Osteoblast (primary cell): ENCODE measurements around the gene SIX1. TPM values are rescaled to one million over a fixed set of nuclear protein-coding genes. Genes with fewer than 3 reads are reported as not detected.
A peak's percentile ranks its signal among the peaks of the same experiment; 100 is the strongest.

Experiments used
- DNase-seq: peaks from one replicate; pipeline ENCODE4 v3.0.0; 2011; ENCODE audit warnings: low spot score, mixed read lengths; ENCODE audit not compliant: insufficient read length; ENCODE audit errors: missing footprints
- H2AFZ ChIP-seq: 2 replicates; pipeline ENCODE4 v1.6.0; 2011; ENCODE audit warnings: mild to moderate bottlenecking, low read length
- H3K27ac ChIP-seq: 2 replicates; pipeline ENCODE4 v1.5.1; 2011; ENCODE audit warnings: mild to moderate bottlenecking, low read depth, low read length, moderate library complexity
- H3K27me3 ChIP-seq: 2 replicates; pipeline ENCODE4 v1.6.0; 2012; ENCODE audit warnings: mild to moderate bottlenecking, control low read depth, inconsistent platforms, low read length, moderate library complexity; ENCODE audit not compliant: insufficient read depth
- H3K36me3 ChIP-seq: 2 replicates; pipeline ENCODE4 v1.5.1; 2011; ENCODE audit warnings: mild to moderate bottlenecking, low read length, control low read depth, moderate library complexity; ENCODE audit not compliant: insufficient read depth
- H3K4me1 ChIP-seq: 2 replicates; pipeline ENCODE4 v1.5.1; 2011; ENCODE audit warnings: mild to moderate bottlenecking, low read length, control low read depth, moderate library complexity; ENCODE audit not compliant: insufficient read depth
- H3K4me2 ChIP-seq: 2 replicates; pipeline ENCODE4 v1.6.0; 2011; ENCODE audit warnings: mild to moderate bottlenecking, low read length; ENCODE audit not compliant: insufficient read depth
- H3K4me3 ChIP-seq: fragments of 200-600 bp; sonication (generic); 3 replicates; pipeline ENCODE4 v1.5.1; 2012; ENCODE audit warnings: mild to moderate bottlenecking, low read length, inconsistent platforms; ENCODE audit not compliant: insufficient read depth
- H3K79me2 ChIP-seq: 2 replicates; pipeline ENCODE4 v1.6.0; 2012; ENCODE audit warnings: mild to moderate bottlenecking, low read length, control low read depth, inconsistent platforms; ENCODE audit not compliant: insufficient read depth
- H3K9me3 ChIP-seq: 2 replicates; pipeline ENCODE4 v1.5.1; 2011; ENCODE audit warnings: low read depth, low read length, control low read depth
- H4K20me1 ChIP-seq: 2 replicates; pipeline ENCODE4 v1.6.0; 2012; ENCODE audit warnings: mild to moderate bottlenecking, low read length, control low read depth; ENCODE audit not compliant: insufficient read depth
- total RNA-seq: library from RNA; depleted of rRNA; stranded (reverse); fragments of >200 nt; gene quantifications from 2 replicates; pipeline ENCODE4 v1.2.3, GENCODE V29; 2012
- TF ChIP-seq, protein P1 (sequence below): IDR thresholded peaks from 2 replicates; pipeline ENCODE4 v1.5.1; 2011; ENCODE audit warnings: mild to moderate bottlenecking, low read depth, low read length, moderate library complexity; ENCODE audit errors: extremely low read depth

The SIX1 gene
- total RNA-seq, 1 donor, result 18.1 TPM

DNA sequence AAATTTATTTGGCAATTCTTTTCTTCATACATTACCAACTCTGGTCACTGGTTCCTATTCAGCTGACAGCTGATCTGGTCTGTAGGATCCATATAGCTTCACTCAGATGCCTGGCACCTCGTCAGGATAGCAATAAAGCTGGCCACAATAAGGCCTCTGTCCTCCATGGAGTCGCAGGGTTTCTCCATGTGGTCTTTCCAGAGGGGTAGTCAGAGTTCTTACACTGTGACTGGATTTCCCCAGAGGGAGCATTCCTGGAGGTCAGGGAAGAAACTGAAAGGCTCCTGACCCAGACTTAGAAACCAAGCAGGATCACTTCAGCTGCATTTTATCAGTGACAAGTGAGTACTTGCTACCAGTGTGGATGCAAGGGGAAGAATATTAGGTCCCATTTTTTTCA is 34.9 kb upstream of the SIX1 start:
- Histone ChIP-seq H3K27ac (no peak overlapping the region), H3K4me3 (no peak overlapping the region), H4K20me1 (no peaks in the 10 kb centered on the region), H3K4me2 (no peak overlapping the region), H3K79me2 (no peaks in the 10 kb centered on the region), H2AFZ (peak overlapping the region; percentile 60), H3K9me3 (no peaks in the 10 kb centered on the region), H3K27me3 (no peaks in the 10 kb centered on the region), H3K4me1 (peaks cover 5% of the 10 kb centered on the region), H3K36me3 (no peaks in the 10 kb centered on the region)
- peak; percentile 30 for DNase-seq
- TF ChIP-seq, protein P1, sequence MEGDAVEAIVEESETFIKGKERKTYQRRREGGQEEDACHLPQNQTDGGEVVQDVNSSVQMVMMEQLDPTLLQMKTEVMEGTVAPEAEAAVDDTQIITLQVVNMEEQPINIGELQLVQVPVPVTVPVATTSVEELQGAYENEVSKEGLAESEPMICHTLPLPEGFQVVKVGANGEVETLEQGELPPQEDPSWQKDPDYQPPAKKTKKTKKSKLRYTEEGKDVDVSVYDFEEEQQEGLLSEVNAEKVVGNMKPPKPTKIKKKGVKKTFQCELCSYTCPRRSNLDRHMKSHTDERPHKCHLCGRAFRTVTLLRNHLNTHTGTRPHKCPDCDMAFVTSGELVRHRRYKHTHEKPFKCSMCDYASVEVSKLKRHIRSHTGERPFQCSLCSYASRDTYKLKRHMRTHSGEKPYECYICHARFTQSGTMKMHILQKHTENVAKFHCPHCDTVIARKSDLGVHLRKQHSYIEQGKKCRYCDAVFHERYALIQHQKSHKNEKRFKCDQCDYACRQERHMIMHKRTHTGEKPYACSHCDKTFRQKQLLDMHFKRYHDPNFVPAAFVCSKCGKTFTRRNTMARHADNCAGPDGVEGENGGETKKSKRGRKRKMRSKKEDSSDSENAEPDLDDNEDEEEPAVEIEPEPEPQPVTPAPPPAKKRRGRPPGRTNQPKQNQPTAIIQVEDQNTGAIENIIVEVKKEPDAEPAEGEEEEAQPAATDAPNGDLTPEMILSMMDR, result no peak

DNA sequence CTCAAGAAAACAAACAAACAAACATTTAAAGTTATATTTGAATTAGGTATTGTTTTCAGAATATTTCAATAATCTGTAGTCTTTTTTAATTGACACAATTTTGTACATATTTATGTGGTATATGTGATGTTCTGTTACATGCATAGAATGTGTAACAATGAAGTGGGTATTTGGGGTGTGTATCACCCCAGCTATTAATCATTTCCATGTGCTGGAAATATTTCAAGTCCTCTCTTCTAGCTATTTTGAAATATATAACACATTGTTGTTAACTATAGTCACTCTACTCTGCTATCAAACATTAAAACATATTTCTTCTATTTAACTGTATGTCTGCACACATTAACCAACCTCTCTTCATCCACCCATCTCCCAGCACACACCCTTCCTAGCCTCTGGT is 32.0 kb upstream of the SIX1 start:
- Histone ChIP-seq H3K79me2 (no peaks in the 10 kb centered on the region), H3K4me1 (peaks cover 5% of the 10 kb centered on the region)

DNA sequence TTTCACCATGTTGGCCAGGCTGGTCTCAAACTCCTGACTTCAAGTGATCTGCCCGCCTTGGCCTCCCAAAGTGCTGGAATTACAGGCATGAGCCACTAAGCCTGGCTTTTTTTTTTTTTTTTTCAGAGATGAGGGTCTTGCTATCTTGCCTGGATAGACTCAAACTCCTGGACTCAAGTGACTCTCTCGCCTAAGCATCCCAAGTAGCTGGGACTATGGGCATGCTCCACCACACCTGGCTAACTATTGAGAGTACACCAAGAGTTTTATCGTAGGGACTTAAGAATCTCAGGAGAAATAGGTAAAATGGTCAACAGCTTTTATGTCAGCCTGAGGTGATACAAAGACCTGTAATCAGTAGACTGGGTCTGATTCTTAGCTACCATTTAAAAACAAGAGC is 31.2 kb upstream of the SIX1 start:
- no peak overlapping the region for H3K4me2 ChIP-seq
- H3K27ac ChIP-seq, result no peak overlapping the region
- DNase-seq, result peak; percentile 11
- no peaks in the 10 kb centered on the region for H3K36me3 ChIP-seq
- no peaks in the 10 kb centered on the region for H3K9me3 ChIP-seq
- no peaks in the 10 kb centered on the region for H3K27me3 ChIP-seq
- H4K20me1 ChIP-seq, result no peaks in the 10 kb centered on the region
- TF ChIP-seq, protein P1, result no peak
- no peaks in the 10 kb centered on the region for H3K79me2 ChIP-seq
- H3K4me1 ChIP-seq, result peaks cover 5% of the 10 kb centered on the region
- no peak overlapping the region for H3K4me3 ChIP-seq
- no peak overlapping the region for H2AFZ ChIP-seq

More for the DNA sequence above, 32.0 kb upstream of the SIX1 start:
- Histone ChIP-seq H3K27ac (no peak overlapping the region), H3K27me3 (no peaks in the 10 kb centered on the region), H4K20me1 (no peaks in the 10 kb centered on the region), H3K9me3 (no peaks in the 10 kb centered on the region), H3K4me3 (no peak overlapping the region), H3K36me3 (no peaks in the 10 kb centered on the region), H2AFZ (no peak overlapping the region), H3K4me2 (no peak overlapping the region)
- DNase-seq, result no peak
- TF ChIP-seq, protein P1, result no peak

DNA sequence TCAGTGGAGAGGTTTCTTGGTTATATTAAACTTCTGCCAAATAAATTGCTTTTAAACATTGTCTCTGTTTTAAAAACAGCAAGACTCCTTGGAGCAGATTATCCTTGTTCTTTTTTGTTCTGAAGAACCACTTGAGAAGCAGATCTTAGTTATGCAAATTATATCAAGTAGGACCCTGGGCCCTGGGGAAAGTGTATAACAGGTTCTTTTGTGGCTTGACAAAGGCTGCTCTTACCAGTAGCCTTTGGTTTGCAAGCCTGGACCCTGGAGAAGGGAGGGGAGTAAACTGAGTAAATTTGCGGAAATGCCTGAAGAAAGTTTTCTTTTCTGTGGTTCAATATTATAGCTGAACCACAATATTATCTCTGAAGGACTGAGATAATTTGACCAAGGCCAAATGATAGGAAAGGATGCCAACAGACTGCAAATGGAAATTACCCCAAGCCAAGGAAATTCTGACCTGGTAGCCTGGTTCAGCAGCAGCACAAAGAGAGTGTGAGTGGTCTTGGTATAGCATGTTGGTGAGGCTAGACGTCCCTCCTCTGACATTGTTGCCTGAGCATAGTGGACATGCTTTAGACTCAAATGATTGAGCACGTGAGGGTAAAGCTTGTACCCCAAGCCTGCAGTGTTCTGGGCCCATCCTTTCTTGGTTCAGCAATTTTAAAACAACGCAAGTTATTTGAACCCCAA is 30.4 kb upstream of the SIX1 start:
- Histone ChIP-seq H2AFZ (no peak overlapping the region), H3K79me2 (no peaks in the 10 kb centered on the region), H3K27me3 (no peaks in the 10 kb centered on the region), H3K4me1 (peaks cover 5% of the 10 kb centered on the region), H3K4me2 (no peak overlapping the region), H4K20me1 (no peaks in the 10 kb centered on the region), H3K27ac (no peak overlapping the region), H3K4me3 (no peak overlapping the region), H3K36me3 (no peaks in the 10 kb centered on the region), H3K9me3 (no peaks in the 10 kb centered on the region)
- TF ChIP-seq, protein P1, result no peak
- no peak for DNase-seq
